GM18508 (cell line): Measurements from ENCODE around the gene BIN1.

Source experiments
- ATAC-seq: cut with Tn5 transposase; IDR thresholded peaks from one replicate; pipeline ENCODE4 v1.9.1; 2021; ENCODE audit warnings: moderate number of reproducible peaks; ENCODE audit not compliant: insufficient read depth, unreplicated experiment

BIN1 gene

DNA sequence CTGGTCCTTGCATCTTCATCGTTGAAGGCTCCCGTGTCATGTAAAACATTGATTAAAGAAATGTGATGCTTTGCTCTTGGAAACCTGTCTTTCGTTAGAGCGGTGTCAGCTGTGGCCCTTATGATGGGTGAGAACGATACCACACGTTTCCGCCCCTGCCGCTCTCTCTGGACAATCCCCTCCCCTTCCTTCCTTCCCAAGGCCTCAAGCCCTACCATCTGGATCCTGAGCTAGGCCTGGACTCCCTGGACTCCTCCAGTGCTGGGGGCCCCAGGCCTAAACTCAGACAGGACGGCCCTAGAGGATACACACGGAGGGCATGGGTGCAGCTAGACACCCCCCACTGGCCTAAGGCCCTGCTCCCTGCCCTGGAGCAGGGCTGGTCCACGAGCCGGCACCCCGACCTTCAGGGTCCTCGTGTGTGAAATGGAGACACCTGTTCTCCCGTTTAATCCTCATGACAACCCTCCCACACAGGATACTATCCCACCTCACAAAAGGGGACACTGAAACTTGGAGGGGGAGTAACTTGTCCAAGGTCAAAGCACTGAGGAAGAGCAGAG, 13.2 kb downstream of the BIN1 start:
- ATAC-seq: no peak

DNA sequence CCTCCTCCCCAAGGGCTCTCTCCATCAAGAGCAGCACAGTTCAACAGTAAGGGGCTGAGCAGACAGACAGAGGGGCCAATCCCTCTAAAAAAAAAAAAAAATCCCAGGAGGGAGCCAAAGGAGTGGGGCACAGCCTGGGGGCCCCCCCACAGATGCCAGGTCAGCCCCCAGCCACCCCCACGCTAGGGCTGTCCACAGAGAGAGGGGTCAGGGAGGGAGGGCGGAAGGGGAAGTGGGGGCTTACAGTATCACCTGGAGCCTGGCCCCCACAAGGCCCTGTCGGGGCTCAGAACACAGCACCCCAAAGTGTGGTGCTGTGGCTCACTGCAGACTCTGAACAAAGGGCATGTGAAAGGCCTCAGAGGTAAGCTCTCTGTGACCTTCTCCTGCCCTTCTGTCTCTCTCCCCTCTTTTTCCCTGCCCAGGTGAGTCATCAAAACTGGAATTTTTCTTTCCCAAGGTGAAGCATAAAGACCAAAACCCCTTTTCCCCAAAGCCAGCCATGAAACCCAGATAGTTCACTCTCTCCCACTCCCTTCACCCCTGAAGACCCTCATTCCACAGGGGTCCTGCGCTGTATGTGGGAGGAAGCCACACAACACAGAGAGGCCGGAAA, 13.9 kb downstream of the BIN1 start:
- ATAC-seq: no peak

DNA sequence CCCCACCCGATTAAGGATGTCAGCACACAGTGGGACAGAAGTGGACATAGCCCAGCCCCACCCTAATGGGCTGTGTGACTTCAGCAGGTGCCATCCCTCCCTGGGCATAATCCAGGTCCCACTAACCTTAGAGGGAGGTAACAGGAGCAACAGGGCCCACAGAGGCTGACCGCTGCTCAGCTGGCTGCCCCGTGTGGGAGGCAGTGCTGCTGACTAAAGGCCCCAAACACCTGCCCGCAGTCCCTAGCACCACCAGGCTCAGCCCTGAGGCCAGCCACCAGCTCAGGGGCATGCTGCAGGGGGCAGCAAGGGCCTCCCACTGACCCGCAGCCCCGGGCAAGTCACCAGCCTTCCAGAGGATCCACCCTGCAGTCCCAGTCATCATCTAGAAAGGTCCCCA, 14.6 kb downstream of the BIN1 start:
- ATAC-seq: no peak

DNA sequence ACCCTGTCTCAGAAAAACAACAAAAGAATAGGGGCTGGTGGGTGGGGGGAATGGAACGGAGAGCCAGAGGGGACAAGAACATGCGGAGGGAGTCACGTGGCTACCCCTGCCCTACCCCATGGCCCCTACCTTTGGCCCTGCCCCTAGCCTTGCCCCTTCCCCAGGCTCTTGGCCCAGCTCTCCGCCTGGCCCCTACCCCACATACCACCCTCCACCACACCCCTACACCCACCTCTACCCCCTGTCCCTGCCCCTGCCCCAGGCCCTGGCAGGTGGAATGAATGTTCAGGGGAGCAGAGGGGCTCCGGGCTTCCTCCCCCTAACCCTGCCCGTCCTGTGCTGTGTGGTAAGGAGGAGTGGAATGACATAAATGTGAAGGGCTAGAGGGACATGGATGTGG, 15.1 kb downstream of the BIN1 start:
- no peak for ATAC-seq

DNA sequence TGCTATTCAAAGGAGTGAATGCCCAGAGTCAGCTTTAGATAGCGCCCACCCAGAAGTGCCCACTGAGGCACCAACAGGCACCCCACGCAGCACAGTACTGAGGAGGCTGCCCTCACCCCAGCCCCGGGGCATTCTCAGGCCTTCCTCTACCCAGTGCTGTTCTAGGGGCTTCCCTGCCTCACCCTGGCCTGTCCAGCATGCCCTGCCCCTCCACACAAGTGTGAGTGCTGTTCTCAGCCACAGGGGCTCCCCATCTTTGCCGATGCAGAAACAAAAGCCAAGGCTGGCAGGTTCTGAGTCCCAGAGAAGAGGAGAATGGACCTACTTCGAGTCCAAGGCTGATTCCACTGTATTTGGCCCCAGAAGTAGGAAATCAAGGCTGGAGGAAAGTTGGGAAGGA, 15.8 kb downstream of the BIN1 start:
- ATAC-seq: no peak

DNA sequence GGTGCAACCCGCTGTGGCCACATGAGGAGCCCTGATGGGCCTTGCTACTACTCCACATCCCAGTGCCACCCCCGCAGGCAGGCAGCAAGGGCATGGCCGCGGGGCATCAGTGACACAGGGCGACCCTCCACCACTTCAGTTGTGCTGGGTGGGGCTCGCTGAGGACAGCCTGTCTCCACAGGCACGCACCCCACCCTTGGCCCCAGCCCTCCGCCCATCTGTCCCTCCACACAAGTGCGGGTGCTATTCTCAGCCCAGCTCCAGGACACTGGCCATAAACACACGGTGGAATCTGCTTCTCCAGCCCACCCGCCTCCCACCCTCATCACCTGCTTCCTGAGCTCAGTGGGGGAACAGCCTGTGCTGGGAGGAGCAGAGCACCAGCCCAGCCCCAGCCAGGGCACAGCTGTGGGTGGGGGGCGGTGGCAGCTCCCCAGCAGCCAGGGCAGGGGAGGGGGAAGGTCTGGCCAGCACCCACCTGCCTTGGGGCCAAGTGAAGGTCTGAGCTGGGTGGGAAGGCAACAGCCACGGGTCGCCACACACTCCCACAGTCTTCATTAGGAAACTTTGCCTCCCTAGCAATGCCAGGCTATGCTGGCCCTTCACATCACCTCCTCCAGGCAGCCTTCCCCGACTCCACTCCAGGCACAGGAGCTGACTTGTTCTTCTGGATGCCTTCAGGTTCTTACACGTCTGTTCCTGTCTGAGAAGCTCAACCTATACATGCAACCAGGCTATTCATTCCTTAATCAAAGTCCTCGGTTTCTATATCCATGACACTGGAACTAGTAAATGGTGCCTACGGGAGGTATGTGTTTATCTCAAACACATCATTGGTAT, 16.5 kb downstream of the BIN1 start:
- no peak for ATAC-seq

DNA sequence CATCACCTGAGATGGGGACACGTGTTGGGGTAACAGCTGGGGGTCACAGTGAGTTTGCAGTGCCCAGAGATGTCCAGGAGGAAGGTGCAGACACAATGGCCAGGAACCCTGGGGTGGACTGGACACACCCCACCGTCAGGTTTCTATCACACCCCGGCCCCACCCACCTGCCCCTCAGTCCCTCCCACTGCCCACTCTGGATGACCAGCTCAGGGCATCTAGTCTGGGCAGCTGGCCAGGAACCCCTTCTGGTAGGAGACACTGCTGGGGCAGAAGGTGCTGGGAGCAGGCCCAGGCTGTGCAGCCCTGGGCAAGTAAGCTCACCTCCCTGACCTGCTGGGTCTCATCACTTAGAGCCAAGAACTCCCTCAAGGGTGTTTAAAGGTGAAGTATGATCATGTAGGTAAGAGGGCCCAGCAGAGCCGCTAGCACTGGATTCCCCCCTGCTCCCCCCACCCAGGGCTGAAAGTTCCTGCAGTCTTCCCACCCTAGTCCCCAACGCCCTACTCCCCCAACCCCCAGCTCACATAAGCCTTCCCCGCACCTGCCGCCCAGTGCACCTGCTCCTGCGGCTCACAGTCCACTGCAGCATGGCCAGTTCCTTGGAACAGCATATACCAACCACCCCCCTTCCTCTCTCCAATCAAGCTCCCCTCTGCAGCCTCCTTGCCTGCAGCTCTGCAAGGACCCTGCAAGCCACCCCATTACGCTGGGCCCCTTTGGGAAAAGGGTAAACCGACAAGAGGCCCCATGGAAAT, 17.3 kb downstream of the BIN1 start:
- no peak for ATAC-seq

DNA sequence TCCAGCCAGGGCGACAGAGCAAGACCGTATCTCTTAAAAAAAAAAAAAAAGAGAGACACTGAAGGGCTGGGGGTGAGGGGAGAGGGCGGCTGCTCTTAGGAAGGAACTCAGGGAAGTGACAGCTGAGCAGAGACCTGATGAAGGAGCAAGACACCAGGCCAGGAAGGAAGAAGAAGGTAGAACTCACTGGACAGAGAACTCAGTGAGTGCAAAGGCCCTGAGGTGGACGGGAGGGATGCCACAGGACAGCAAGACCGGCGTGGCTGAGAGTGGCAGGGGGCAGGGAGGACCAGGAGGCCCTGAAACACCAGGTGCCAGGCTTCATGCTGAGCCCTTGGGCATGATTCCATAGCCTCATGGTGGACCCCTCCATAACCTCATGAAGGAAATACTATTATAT, 18.2 kb downstream of the BIN1 start:
- no peak for ATAC-seq

DNA sequence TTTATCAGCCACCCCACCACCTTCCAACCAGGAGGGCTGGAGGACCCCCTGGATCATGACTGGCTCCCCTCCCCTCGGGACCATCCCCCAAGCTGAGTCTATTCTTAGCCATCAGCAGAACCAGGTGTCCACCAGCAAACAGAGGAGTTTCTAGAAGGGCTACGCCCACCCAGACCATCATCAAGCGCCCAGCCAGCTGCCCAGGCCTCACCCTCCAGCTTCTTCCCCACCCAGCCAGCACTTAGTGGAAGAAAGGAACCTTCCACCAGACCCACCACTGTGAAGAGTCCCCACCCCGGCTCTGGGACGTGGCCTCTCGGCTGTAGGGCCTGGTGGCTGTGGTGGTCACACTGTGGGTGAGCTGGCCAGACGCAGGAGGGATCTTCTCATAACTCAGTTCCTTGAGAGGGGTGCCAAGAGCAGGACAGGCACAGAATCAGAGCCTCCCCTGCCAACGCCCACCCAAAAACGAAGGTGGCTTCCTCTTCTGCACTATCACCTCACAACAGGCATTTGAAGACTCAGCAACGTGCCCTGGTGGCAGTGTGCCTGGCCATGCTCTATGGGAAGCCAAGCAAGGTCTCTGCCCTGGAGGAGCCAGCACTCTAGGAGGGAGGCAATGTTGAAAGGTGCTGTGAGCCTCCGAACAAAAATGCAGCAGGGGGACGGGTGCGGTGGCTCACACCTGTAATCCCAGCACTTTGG, 19.0 kb downstream of the BIN1 start:
- no peak for ATAC-seq

DNA sequence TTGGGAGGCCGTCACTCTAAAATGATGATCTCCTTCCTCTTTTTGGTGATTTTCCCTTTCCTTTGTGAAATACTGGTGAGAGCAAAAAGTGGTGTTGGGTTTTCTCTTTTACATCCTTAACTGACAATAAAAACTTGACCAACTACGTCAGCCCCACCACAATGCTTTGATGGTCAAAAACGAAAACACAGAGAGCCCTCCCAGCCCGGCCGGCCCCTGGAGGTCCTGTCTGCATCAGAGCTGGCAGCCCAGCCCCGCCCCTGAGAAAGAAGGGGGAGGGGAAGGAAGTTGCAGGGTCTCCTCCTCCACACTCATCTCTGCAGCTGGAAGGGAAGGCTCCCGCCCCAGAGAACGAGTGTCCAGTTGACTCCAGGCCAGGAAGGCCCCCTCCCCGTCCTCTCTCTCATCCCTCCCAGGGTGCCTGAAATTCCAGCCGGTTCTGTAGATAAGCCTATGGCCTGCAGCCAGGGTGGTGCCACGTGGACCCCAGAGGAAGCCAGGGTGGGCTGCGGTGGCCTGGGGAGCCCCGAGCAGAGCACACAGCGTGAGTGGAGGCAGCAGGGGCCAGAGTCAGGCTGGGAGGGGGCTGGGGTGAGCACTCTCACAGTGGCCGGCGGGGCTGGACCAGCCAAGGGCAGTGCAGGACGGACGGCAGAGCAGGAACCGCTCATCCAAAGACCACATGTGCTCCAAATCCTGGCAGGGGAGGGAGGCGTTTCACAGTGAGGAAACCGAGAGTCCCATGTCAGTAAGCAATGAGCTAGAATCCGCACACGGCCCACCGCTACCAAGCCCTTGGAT, 19.8 kb downstream of the BIN1 start:
- peak; percentile 86 for ATAC-seq

DNA sequence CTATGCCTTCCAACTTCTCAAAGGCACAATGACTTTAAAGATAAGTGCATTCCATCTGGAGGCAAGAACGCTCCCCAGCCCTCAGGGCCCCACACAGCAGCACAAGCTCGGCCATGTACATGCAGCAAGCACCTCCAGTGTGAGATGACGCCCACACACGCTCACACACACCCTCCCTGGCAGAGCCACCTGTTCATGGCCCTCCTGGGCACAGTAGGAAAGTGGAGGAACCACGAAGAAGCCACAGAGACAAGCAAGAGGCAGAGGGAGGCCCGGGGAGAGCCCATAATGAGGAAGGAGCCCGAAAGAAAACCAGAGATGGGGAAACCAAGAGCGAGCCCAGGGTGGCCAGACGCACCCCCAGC, 21.7 kb downstream of the BIN1 start:
- no peak for ATAC-seq

DNA sequence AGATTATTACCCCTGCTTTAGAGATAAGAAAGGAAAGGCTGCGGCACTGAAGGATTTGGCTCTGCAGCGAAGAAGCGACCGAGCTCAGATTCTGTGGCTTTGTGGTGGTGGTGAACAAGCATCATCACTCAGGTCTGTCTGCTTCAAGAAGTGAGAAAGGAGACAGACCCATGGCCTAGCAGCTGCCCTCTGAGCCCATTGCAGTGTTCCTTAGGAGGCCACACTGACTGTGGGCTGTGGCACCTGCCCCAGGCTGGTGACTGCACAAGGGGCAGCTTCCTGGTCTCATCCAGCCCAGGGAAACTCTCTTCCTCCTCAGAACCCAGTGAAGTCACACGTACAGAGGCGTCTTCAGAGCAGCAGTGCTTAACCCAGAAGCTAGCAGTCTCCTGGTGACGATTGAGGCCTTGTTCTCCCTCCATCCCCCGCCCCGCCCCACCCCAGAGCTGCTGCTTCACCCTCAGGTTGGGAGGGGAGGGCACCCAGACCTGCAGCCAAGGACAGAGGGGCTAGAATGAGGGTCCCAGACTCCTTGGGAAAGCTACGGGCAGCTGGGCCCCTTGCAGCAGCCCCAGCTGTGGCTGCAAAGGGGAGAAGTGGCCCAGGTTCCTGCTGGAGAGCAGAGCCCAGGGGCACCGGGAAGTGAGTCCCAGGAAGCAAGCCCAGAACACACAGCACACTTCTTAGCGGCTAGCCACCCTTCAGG, 22.2 kb downstream of the BIN1 start:
- no peak for ATAC-seq

DNA sequence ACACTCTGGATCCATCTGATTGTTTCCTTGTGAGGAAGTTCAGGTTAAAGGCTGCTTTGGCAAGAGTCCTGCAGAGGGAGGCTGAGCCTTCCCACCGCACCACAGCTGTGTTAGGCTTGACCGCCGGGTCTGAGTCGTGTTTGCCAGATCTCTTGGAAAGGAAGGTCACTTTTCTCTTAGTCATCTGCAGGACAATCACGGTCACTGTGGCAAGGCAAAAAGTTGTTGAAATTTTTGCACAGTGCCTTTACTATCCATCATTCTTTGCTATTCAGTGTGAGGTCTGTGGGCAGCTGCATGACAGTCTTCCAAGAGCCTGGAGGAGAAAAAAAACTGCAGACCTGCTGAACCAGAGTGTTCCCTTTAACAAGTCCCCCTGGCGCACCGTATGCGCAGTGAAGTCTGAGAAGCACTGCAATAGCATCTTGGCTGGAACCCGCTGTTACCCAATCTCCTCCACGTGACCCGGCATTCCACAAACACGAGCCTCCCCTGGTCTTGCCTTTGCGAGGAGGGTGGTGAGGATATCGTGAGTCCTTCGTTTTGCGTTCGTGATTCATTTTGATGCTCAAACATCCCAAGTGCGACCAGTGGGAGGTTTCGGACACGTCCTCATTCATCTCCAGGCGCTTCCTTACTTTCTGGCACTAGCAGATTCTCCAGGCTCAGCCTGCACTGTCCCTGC, 23.0 kb downstream of the BIN1 start:
- ATAC-seq: no peak

DNA sequence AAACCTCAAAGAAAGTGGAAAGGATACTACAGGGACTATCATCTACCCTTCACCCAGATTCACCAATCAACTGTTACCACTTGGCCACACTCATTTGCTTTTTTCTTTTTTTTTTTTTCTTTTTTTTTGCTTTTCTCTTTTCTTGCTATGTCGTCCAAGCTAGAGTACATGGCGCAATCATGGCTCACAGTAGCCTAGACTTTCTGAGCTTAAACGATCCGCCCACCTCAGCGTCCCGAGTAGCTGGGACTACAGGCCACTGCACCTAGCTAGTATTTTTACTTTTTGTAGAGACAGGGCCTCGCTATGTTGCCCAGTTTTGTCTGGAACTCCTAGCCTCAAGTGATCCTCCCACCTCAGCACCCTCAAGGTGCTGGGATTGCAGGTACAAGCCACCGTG, 24.0 kb downstream of the BIN1 start:
- no peak for ATAC-seq

DNA sequence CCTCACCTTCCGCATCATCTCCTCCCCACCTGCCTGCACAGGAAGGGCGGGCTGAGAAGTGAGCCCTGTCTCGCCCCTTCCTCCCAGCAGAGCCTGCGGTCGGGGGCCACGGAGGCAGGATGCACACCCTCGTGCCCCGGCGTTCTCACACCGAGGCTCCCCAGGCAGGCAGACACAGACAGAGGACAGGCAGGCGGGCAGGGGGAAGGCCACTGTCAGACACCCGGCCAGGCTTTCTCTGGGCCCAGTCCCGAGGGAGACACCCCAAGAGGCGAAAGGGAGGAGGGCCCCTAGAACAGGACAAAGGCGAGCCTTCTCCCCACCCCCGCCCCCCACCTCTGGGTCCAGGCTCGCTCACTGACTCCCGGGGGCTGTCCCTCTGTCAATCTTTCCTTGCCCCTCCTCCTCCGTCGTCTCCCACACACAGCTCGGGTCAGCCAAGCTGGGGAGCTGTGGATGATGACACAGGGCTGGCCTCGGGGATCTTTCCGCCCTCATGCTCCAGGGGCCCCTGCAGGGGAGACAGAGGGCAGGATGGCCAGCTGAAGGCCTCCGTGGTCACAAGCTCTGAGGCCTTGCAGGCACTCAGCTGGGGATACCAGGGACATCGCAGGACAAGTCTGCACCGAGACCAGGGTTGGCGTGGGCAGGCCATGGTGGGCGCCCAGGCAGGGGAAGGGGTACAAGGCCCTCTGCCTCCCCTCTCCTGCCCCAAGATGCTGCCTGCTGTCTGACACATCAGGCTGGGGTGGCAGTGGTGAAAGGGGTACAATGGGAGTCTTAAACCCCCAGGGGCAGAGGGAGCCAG, 24.9 kb downstream of the BIN1 start:
- ATAC-seq: peak; percentile 39

DNA sequence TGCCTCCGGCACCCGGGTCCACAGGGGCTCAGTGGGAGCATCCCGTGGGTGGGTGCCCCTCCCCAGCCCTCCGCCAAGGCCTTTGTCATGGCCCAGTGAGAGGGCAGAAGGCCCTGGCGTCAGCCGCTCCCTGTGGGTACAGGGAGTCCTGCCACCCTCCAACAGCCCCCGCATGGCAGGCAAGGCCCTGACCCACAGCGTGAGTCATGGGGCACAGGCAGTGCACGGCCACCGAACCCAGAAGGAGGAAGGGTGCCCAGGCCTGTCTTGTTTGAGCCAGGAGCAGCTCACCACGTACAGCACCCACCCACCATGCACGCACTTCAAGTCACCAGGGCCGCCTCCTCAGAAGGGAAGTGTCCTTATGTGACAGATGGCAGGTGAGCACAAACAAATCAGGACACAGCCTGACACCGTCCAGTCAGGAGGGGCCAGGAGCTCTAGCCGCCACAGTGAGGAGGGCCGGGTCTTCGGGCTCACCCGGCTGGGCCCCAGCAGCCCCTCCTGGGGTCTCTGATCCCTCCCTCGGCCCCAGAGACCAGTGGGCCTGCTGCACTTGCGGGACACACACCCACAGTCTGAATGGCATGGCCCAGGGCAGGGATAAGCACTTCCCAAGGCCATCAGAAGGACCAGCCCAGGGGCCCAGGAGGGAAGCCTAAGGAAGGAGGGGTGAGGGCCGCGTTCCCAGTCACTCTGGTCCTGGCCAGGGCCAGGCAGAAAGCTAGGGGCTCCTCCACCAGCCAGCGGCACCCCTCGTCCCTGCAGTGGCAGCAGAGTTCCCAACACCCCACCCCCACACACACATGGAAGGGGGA, 25.8 kb downstream of the BIN1 start:
- peak; percentile 27 for ATAC-seq
